Suppressor macrophage treated with lipopolysaccharide for 1 hour (primary cell): ENCODE results near the gene SYAP1.
A peak's percentile ranks its signal among the peaks of the same experiment; 100 is the strongest.
"Not testable (repeated sequence)": the region's sequence is repeated elsewhere in the genome, so short reads cannot be mapped to it uniquely, and the experiment has no call there.

ENCODE experiments used
- DNase-seq, 3 donors: peaks; one replicate each; pipeline ENCODE4 v3.0.0-alpha.2; 2020 to 2022

SYAP1 gene

DNA sequence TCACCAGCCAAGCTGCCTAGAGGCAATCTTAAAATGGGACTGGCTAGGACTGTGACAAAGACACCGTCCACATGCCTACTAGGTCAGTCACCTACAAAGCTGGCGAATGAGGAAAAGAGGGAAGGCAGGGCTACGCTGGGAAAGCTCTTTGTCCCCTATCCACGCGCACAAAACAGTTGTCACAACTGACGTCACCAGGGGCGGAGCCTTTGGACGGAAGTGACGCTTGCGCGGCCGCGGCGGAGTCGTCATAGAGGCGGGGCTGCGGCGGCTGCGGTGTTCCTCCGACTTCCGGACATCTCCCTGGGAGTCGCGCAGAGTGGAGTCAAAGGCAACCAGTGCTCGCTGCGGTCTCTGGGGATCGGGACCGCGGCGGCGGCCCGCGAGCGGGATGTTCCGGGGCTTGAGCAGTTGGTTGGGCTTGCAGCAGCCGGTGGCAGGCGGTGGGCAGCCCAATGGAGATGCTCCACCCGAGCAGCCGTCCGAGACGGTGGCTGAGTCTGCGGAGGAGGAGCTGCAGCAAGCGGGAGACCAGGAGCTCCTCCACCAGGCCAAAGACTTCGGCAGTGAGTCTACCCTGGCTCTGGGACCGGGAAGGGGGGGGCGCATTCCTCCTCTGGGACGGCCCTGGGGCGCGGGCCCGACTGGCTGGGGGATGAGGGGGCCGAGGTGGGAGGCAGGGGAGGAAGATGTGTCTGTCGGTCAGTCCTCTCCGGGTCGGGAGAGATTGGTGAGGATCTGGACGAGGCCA, at the start of gene SYAP1:
Gene SYAP1, plus strand, starts transcription at position 279 of the 751 bp plus-strand sequence. Its CDS starts 113 bp downstream, at position 392.
- DNase-seq, result peak; percentile 95 to 96 (median 96)

GRCh38 chrX:16671005-16671404, 48.4 kb upstream of the SYAP1 start:
- peak; percentile 26 to 32 (median 30) for DNase-seq

DNA sequence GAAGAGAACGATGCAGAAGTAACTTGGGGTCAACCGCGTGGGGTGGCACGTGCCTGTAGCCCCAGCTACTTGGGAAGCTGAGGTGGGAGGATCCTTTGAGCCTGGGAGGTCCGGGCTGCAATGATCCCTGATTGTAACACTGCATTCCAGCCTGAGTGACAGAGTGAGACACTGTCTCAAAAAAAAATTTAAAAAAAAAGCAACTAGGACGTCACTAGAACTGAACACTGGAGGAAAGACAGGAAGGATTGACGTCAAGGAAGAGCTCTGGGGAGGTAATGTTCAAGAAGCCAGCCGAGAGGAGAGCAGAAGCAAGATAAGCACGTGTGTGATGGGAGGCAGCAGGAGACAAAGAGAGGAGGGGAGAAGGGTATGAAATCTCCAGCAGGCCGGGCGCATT, 40.7 kb upstream of the SYAP1 start:
- no peak for DNase-seq

- DNase-seq, result no peak
Measured at GRCh38 chrX:16683007-16683664, 36.3 kb upstream of the SYAP1 start.

DNA sequence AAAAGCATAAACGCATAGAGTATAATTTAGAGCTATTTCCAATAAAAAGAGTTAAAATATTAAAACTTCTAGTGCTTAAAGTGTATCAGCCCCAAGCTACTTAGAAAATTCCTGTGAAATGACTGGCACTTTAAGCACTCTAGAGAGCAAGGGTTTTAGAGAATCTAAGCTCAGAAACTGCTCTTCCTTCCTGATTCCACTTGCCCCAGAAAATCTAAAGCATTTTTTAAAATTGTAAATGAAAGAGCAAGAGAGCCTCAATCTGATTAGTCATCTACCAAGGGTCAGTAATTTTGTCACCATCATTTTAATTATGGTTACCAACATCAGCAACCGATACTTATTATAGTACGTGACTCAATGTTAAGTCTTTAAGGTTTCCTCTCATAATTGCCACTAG, 31.9 kb upstream of the SYAP1 start:
- no peak for DNase-seq

DNA sequence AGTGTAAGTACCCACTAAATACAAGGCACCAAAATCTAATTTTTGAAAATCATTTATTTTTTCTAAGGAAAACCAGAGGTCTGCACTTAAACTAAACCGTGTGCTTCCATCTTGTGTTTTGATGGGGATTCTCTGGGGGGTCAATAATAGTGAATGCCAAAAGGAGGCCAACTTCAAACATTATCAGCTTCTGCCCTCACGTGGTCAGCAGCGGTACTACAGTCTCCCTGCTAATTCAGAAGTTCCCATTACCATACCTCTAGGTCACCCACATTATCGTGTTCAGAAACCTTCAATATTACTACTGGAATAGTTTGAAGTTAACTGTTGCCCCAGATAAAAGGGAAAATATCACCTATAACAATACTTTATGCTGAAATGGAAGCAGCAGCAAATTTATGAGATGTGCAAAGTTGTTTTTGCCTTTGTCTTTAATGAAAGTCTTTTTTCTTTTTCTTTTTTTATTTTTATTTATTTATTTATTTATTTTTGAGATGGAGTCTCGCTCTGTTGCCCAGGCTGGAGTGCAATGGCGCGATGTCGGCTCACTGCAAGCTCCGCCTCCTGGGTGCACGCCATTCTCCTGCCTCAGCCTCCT, 24.2 kb upstream of the SYAP1 start:
- DNase-seq, result peak; percentile 52 to 58 (median 52)

DNA sequence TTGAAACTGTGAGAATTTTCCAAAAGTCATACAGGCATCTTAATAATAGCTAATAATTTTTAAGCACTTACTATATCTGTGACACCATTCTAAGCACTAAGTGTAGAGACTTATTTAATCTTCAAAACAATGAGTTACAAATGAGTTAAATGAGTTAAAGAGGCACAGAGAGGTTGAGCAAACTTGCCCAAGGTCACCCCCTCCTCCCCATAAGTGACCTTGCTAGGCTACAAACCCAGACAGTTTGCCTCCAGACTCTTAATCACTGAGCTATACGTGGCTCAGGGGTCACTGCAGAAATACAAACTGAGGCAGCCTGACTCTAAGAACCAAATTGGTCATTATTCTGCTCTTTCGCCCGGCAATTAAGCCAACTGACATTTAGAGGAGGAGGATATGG, 22.5 kb upstream of the SYAP1 start:
- no peak for DNase-seq

DNA sequence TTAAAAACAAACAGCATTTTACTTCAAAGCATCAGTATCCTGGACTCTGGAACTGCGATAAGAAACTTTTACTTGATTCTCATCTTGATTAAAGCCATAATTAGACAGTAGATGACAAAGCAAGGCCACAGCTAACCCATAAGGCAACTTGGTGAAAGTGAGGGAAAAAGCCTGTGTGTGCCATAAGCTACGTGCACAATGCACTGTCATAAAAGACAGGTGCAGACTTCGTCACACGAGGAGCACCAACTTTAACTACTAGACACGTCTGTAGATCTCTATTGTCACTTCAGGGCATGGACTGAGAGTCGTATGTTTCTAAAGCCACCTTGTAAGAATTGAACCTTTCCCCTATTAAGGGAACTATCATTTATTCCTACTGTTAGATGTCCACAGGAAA, 20.0 kb upstream of the SYAP1 start:
- DNase-seq, result no peak

- no peak for DNase-seq
Measured at GRCh38 chrX:16700734-16701133, 18.7 kb upstream of the SYAP1 start.

- DNase-seq, result no peak
Measured at GRCh38 chrX:16702700-16703599, 16.5 kb upstream of the SYAP1 start.

GRCh38 chrX:16705370-16705769, 14.0 kb upstream of the SYAP1 start:
- DNase-seq, result no peak

DNA sequence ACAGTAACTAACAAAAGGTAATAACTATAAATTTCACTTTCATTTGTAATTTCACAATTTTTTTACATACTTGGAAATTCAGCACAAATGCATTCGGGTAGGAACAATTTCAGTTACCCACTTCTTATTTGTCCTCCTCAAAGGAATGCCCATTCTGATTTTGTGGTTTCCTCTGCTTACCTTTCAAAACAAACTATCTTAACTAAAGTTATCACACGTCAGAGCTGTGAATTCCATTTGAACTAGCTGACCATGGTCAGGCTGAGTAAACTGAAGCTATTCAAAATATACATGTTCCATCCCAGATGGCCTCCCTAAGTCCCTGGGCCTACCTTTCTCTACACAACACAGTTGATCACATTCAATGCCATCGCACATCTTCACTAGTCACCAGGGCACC, 11.4 kb upstream of the SYAP1 start:
- DNase-seq, result no peak

- no peak for DNase-seq
Measured at GRCh38 chrX:16711219-16711811, 8.1 kb upstream of the SYAP1 start.

- peak in 2 of 3 donors; percentile 7 to 28 for DNase-seq
Measured at GRCh38 chrX:16711893-16712547, 7.4 kb upstream of the SYAP1 start.

DNA sequence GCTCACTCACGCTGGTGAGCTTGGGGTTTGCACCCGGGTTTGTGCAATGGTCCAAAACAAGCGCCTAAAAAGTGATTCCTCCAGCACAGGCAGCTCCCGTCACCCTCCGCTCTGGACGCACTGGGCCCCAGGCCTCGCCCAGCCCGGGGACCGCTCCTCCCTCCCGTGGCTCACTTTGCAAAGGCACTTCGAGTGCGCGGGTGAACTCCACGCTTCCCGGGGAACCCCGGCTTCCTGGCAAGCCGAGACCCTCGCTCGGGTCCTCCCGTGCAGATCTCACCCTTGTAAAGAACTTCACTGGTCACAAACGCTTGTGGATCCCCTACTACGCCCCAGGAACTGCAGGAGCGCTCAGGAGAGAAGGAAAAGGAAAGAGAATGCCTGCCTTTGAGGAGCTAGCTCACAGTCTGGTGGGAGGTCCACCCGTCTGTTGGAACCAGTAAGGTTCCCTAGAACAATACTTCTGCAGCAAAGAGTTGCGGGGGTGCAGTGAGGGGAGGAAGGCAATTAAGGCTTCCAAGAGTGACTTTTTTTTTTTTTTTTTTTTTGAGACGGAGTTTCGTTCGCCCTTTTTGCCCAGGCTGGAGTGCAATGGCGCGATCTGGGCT, 6.8 kb upstream of the SYAP1 start, which contains the start of gene CTPS2:
Gene CTPS2, minus strand, starts transcription at position 122 of the 608 bp plus-strand sequence. CDS start 9,767 bp downstream, outside the sequence.
- DNase-seq, result peak; percentile 52 to 65 (median 57)

GRCh38 chrX:16714504-16714903, 4.9 kb upstream of the SYAP1 start:
- DNase-seq, result no peak

DNA sequence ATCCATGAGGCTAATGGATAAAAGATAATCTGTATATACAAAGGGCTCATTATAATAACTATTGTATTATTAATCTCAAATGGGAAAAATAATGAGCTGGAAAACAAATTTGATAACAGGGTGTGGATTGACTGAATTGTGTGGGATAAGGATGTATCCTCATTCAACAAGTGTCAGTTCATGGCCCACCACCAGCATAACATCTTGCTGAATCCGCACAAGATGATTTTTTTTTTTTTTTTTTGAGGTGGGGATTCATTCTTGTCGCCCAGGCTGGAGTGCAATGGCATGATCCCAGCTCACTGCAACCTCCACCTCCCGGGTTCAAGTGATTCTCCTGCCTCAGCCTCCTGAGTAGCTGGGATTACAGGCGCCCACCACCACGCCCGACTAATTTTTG, 3.8 kb upstream of the SYAP1 start:
- not testable (repeated sequence) for DNase-seq

- not testable (repeated sequence) for DNase-seq
Measured at GRCh38 chrX:16716451-16716850, 3.0 kb upstream of the SYAP1 start.

- no peak for DNase-seq
Measured at GRCh38 chrX:16718824-16719333, 533 bp upstream of the SYAP1 start.

DNA sequence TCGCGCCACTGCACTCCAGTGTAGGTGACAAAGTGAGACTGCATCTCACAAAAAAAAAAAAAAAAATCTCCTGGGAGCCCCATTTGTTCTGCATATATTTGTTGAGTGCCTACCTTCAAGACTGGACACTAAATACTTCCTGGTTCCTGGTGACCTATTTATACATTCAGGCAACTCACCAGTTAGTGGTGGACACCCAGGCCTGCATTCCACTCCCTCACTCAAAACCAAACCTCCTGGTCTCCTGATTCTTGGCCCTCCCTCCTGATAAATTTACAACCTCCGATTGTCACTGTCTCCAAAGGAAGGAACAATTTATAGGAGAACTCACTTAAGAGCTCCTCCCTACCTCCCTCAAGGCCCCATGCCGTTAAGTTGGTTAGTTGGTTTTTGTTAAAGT, 3.1 kb downstream of the SYAP1 start:
- no peak for DNase-seq

GRCh38 chrX:16725072-16725471, 5.7 kb downstream of the SYAP1 start:
- no peak for DNase-seq
